A673 (cell line): ENCODE results near the gene VSIR.

ENCODE experiments used
- EZH2 ChIP-seq: fragments of 200-600 bp; sonication (generic); IDR thresholded peaks from 2 replicates; pipeline ENCODE4 v1.6.1; 2017; ENCODE audit warnings: borderline replicate concordance, low read depth, mild to moderate bottlenecking, mixed read lengths, antibody characterized with exemption, low read length; ENCODE audit not compliant: poor library complexity, severe bottlenecking
- TF ChIP-seq, protein P1 (sequence below): fragments of 300-800, 200-600 bp; sonication (generic); conservative IDR thresholded peaks from 2 replicates; pipeline ENCODE4 v1.5.1; 2017; ENCODE audit warnings: low read depth, mild to moderate bottlenecking, antibody characterized with exemption, low read length, moderate library complexity, mixed read lengths

DNA sequence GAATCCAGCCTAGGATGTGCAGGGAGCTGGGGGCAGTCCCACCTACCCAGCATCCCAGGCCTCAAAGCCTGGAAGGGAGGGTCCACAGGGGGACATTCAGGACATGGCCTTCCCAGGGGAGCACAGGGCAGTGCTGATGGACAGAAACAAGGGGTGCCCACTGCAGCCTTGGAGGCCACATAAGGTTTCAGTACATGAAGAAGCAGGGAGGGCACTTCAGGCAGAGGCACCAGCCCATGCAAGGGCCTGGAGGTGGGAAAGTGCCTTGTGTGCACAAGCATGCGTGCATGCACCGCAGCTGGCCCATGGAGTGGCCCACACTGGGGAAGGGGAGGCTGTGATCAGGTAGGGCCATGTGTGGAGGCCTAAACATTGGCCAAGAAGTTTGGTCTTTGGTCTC, 62.8 kb downstream of the VSIR start:
- TF ChIP-seq EZH2 = no peak
- TF ChIP-seq, protein P1, sequence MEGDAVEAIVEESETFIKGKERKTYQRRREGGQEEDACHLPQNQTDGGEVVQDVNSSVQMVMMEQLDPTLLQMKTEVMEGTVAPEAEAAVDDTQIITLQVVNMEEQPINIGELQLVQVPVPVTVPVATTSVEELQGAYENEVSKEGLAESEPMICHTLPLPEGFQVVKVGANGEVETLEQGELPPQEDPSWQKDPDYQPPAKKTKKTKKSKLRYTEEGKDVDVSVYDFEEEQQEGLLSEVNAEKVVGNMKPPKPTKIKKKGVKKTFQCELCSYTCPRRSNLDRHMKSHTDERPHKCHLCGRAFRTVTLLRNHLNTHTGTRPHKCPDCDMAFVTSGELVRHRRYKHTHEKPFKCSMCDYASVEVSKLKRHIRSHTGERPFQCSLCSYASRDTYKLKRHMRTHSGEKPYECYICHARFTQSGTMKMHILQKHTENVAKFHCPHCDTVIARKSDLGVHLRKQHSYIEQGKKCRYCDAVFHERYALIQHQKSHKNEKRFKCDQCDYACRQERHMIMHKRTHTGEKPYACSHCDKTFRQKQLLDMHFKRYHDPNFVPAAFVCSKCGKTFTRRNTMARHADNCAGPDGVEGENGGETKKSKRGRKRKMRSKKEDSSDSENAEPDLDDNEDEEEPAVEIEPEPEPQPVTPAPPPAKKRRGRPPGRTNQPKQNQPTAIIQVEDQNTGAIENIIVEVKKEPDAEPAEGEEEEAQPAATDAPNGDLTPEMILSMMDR = no peak
